GM18868 (cell line): ENCODE results near the gene FLCN.
"Not testable (repeated sequence)": the region's sequence is repeated elsewhere in the genome, so short reads cannot be mapped to it uniquely, and the experiment has no call there.

ENCODE experiments used
- ATAC-seq: cut with Tn5 transposase; IDR thresholded peaks from one replicate; pipeline ENCODE4 v1.9.1; 2021; ENCODE audit warnings: mild to moderate bottlenecking, moderate library complexity; ENCODE audit not compliant: unreplicated experiment

FLCN gene

DNA sequence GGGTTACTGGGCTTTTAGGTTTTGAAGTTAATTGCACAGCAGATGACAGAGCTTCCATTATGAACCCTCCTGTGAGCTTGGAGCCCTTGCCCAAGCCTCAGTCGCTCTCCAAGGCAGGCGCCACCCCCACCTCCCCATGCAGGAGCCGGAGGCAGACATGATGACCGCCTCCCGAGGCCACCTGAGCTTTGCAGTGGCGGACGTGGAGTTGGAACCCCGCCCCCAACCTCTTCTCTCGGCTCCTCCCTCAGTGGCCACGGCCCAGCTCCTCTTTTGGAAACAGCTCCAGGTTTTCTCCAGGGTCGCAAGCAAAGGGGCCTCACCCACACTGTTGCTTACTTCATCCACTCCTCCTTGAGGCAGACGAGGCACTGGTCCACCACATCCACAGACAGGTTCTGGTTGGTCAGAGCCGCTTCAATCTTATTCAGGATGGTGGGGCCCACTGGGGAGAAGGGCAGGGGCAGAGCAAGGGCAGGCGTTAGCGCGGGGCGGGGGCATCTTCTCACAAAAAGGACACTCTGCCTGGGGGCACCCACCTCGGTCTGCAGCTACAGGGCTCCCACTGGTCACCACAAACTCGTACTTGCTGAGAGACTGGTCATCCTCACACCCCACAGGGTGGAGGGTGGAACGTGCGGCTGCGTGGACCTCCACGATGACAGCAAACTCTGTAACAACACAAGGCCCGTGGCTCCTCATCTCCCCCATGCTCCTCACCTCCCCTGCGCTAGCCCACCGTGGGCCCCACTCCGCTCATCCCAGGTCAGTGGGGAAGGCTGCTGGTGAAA lies 22.1 kb downstream of the FLCN start:
- no peak for ATAC-seq

- no peak for ATAC-seq
Observed at GRCh38 chr17:17213775-17214174, 23.2 kb downstream of the FLCN start.

DNA sequence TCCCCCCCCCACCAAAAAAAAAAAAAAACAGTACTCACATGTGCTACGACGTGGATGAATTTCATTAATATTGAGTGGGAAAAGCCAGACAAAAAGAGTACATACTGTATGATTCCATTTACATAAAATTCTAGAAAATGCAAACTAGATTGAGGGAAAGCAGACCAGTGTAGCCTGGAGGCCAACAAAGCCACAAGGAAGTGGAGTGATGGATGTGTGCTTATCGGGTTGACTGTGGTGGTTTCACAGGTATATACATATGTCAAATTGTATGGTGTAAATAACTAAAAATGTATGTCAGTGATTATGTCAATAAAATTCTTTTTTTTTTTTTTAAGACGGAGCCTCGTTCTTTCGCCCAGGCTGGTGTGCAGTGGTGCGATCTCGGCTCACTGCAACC lies 29.0 kb downstream of the FLCN start:
- ATAC-seq = no peak

- no peak for ATAC-seq
Observed at GRCh38 chr17:17206913-17207335, 30.0 kb downstream of the FLCN start.

DNA sequence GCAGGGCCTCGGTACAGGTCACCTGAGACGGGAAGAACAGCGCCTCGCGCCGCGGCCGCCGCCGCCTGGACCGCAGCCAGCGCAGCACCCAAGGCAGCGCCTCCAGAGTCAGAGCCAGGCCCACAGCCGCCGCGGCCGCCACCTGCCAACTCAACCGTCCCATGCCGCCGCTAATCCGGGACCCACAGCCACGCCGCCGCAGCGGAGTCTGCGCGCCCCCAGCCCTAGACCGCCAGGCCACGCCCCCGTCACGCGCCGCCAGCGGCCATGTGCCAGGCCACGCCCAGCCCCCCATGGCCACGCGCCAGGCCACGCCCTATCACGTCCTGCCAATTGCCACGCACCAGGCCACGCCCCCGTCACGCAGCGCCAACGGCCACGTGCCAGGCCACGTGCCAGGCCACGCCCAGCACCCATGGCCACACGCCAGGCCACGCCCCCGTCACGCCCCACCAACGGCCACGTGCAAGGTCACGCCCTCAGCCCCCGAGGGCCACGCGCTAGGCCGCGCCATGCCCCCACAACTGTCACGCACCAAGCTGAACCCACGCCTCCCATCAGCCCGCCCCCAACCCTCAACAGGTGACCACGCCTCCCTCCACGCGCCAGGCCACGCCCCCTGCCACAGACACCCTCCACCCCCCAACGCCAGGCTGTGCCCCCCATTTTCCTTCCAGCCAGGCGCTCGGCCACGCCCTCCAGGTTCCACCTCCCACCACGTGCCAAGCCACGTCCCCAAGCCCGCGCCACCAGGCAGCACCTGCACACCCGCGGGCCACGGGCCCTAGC lies 30.6 kb downstream of the FLCN start, which contains the start of gene PLD6:
Gene PLD6 (minus strand): TSS at position 210 of the 789 bp plus-strand sequence. CDS start 47 bp downstream, at position 163.
- ATAC-seq = peak; percentile 54

DNA sequence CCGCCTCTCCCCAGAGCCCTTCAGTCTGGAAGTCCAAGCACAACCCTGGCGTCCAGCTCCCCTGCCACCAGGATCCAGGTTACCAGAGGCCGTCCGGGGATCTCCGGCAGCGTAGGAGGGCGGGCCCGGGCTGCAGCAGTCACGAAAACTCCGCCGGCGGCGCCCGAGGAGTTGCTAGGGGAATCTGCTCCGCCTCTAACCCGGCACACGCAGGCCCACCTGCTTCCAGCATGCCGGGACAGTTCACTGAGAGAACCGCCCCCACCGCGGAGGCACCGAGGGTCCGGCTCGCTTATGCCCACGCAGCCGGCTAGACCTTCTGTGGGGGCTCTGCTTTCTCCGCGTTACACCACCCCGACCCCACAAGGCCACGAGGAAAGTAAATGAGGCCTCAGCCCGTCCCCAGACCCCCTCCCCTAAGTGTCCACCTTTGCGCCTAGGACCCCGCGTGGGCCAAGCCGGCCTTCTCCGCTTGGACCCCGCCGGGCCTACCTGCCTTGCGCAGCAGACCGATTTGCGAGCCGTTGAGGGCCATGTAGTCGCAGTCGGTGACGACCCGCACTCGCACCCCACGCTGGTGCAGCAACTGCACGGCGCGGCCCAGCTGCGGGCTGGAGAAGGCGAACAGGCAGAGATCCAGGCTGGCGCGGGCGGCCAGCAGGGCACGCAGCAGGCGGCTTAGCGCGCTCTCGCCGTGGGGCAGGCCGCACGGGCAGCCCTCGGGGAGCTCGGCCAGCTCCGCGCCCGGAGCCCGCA lies 31.4 kb downstream of the FLCN start:
- peak; percentile 72 for ATAC-seq

DNA sequence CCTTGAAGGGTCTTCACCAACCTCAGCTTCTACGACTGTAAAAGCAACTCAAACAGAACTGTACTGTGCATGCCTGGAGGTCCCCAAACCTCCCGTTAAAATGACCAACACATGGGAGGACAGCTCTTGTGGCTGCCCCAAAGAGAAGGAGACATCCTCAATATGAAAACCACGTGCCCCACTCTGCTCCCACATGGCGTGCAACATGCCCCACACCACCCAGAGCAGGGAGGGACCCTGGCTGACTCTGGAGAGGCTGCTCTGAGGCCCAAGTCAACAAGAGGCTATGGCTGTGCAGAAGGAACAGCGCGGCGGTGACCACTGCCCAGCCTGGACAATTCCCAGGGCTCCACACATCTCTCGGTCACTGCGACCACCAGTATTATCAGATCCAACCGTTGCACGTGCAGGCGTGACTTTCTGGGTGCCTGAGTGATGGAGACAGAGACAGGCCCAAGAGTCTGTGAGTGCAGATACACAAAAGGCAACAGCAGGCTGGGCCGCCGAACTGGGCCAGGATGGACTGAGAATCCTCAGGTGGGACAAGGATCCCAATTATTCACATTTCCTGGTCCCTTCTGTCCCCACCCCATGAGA lies 32.2 kb downstream of the FLCN start:
- ATAC-seq = no peak

- ATAC-seq = no peak
Observed at GRCh38 chr17:17204041-17204591, 32.9 kb downstream of the FLCN start.

GRCh38 chr17:17203173-17203730 lies 33.7 kb downstream of the FLCN start:
- no peak for ATAC-seq

DNA sequence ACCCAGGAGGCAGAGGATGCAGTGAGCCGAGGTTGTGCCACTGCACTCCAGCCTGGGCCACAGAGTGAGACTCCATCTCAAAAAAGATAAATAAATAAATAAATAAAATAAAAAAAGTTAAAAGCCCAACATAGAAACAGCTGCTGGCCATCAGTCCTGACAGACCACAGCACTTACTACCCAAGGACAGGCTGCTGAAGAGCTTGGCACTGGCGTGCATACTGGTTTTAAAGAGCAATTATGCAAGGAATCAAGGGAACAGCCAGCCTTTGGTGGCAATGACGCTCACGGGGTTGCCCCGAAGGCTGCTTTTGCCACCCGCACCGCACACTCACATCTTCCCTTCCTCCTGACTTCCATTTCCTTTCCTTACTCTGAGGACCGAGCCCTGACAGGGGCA lies 35.1 kb downstream of the FLCN start:
- no peak for ATAC-seq

GRCh38 chr17:17201271-17201670 lies 35.7 kb downstream of the FLCN start:
- ATAC-seq = no peak

GRCh38 chr17:17200831-17201230 lies 36.1 kb downstream of the FLCN start:
- no peak for ATAC-seq

- no peak for ATAC-seq
Observed at GRCh38 chr17:17200311-17200710, 36.7 kb downstream of the FLCN start.

DNA sequence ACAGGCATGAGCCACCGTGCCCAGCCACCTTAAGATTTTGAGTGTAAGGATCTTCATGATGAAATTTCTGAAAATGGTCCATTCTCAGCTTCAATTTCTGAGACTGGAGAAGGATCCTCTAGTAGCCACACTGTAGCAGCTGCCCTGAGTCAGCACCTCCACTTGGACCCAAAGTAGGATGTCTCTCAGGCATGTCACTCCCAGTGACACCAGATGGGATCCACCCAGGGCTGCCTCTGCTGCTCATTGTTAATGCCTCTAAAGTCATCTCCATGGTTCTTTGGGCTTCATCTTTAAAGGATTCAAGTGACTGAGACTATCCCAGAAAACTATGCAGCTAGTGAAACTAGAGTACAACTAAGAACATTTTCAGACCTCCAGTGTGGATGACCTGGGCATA lies 38.7 kb downstream of the FLCN start:
- no peak for ATAC-seq

DNA sequence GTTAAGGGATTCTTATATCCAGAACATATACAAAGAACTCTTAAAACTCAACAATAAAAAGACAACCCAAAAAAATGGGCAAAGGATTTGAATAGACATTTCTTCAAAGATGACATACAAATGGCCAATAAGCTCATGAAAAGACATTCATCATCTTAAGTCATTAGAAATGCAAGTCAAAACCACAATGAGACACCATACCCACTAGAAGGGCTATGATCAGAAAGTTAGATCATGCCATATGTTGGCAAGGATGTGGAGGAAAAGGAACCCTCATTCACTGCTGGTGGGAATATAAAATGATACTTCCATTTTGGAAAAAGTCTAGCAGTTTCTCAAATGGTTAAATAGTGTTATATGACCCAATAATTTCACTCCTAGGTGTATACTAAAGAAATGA lies 40.2 kb downstream of the FLCN start:
- ATAC-seq = no peak

GRCh38 chr17:17195466-17195865 lies 41.5 kb downstream of the FLCN start:
- not testable (repeated sequence) for ATAC-seq

DNA sequence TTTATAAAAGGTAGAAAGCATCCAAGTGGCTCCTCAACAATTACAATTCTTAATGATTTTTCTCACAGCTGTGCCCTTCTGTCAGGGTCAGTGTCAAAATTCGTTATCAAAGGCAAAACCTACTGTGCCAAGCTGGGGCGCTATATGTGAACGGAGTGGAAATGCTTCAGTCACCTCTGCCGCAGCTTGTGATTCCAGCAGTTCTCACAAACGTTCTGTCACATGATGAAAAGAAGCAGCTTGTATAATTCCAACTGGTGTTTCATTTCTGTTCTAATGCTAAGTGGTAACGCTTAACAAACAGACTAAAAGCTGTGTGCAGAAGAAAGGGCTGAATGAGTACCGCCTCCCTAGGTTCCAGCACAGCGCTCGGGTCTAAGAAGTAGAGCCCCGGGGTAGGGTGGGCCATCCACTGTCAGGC lies 45.0 kb downstream of the FLCN start:
- ATAC-seq = no peak

GRCh38 chr17:17191346-17191792 lies 45.6 kb downstream of the FLCN start:
- no peak for ATAC-seq

GRCh38 chr17:17190188-17190587 lies 46.8 kb downstream of the FLCN start:
- no peak for ATAC-seq

- no peak for ATAC-seq
Observed at GRCh38 chr17:17189559-17189958, 47.4 kb downstream of the FLCN start.
